CD4-positive, alpha-beta memory T cell (primary cell): ENCODE data around the gene HDLBP. TPM values are rescaled to one million over a fixed set of nuclear protein-coding genes. Genes with fewer than 3 reads are reported as not detected.

Source experiments
- CTCF ChIA-PET: fragments of 350-600 bp; sonication (Branson Sonifier 250); formaldehyde crosslinking; loops from one replicate; lab custom pipeline; 2021; ENCODE audit warnings: inconsistent platforms; ENCODE audit not compliant: partially characterized antibody; lab: Charles Lee
- POLR2A ChIA-PET: fragments of 350-600 bp; sonication (Branson Sonifier 250); formaldehyde crosslinking; loops from one replicate; lab custom pipeline; 2021; ENCODE audit not compliant: partially characterized antibody; lab: Charles Lee
- DNase-seq, 5 donors: peaks; one replicate each; pipeline versions ENCODE4 v3.0.0 to v3.0.0-alpha.2; 2020 to 2022; ENCODE audit warnings: mixed read lengths in 1 of 5
- H3K27ac ChIP-seq: one replicate; pipeline ENCODE4 v1.7.0; 2013; ENCODE audit warnings: low read depth, low read length
- H3K27me3 ChIP-seq: 2 replicates; pipeline ENCODE4 v1.7.0; 2013; ENCODE audit warnings: mild to moderate bottlenecking, low read length, moderate library complexity; ENCODE audit not compliant: insufficient read depth
- H3K36me3 ChIP-seq: 2 replicates; pipeline ENCODE4 v1.7.0; 2013; ENCODE audit warnings: mild to moderate bottlenecking, low read length, moderate library complexity; ENCODE audit not compliant: insufficient read depth
- H3K4me1 ChIP-seq: 2 replicates; pipeline ENCODE4 v1.7.0; 2013; ENCODE audit warnings: mild to moderate bottlenecking, low read length, moderate library complexity; ENCODE audit not compliant: insufficient read depth
- H3K4me3 ChIP-seq, 2 donors: one replicate each; pipeline ENCODE4 v1.7.0; 2013; ENCODE audit warnings: low read length in 2 of 2, mild to moderate bottlenecking in 1 of 2
- H3K9me3 ChIP-seq, 2 donors: one replicate each; pipeline ENCODE4 v1.7.0; 2013; ENCODE audit warnings: low read length in 2 of 2, control low read depth in 1 of 2; ENCODE audit not compliant: control insufficient read depth in 1 of 2
- H3K27ac Mint-ChIP-seq, 7 donors: one replicate each; pipeline ENCODE4 v1.8.0; 2020 to 2021; ENCODE audit warnings: mixed read lengths in 7 of 7, mild to moderate bottlenecking in 6 of 7, inconsistent platforms in 3 of 7, moderate library complexity in 3 of 7
- H3K27me3 Mint-ChIP-seq, 2 donors: one replicate each; pipeline ENCODE4 v1.8.0; 2020 to 2021; ENCODE audit warnings: mixed read lengths in 2 of 2
- H3K36me3 Mint-ChIP-seq, 2 donors: one replicate each; pipeline ENCODE4 v1.8.0; 2020 to 2021; ENCODE audit warnings: mixed read lengths in 2 of 2, inconsistent platforms in 1 of 2, mild to moderate bottlenecking in 1 of 2
- H3K4me1 Mint-ChIP-seq, 4 donors: one replicate each; pipeline ENCODE4 v1.8.0; 2020 to 2021; ENCODE audit warnings: mixed read lengths in 4 of 4, mild to moderate bottlenecking in 1 of 4
- H3K4me3 Mint-ChIP-seq, 8 donors: one replicate each; pipeline ENCODE4 v1.8.0; 2020 to 2021; ENCODE audit warnings: mixed read lengths in 8 of 8, mild to moderate bottlenecking in 7 of 8, moderate library complexity in 6 of 8, inconsistent platforms in 3 of 8
- H3K9me3 Mint-ChIP-seq, 8 donors: one replicate each; pipeline ENCODE4 v1.8.0; 2020 to 2021; ENCODE audit warnings: mixed read lengths in 8 of 8, mild to moderate bottlenecking in 5 of 8, inconsistent platforms in 3 of 8, moderate library complexity in 1 of 8
- intact Hi-C: fragments of 100-400 bp; cut with micrococcal nuclease; formaldehyde crosslinking; loops from one replicate; pipeline ENCODE4 v1.15.1; 2023
- polyA plus RNA-seq, 2 donors: library from polyadenylated mRNA; unstranded; fragments of 300-500 nt; fragmentation: Illumina TruSeq; gene quantifications; one replicate each; pipeline ENCODE4 v1.2.3, GENCODE V29; 2021
- total RNA-seq, 2 experiments: library from RNA; stranded (reverse); gene quantifications; one replicate each; pipeline ENCODE4 v1.2.3, GENCODE V29; 2021

HDLBP gene
- total and polyA plus RNA-seq, 4 experiments from 2014 or later, result 24.7 to 183 (median 124) TPM

DNA sequence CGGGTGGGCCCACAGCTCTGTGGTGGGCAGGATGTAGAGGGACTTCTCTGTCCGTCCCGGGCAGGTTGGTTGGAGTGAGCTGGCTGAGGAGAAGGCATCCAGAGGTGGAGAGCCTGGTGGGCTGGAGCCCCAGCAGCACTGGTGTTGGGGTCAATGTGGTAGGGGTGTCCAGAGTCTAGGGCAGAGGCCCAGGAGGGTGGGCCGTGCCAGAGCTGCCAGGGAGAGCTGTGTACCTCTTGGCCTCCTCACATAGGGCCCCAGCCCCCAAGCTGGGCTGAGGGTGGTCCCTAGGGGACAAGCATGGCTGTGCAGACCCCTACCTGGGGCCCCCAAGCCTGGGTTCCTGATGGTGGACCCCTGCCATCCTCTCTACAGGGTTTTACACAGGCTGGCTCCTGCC is 111.0 kb downstream of the HDLBP start:
- Histone ChIP-seq H3K9me3 (no peaks in the 10 kb centered on the region), H3K27ac (no peak overlapping the region), H3K27me3 (no peaks in the 10 kb centered on the region), H3K4me3 (no peak overlapping the region), H3K4me1 (no peaks in the 10 kb centered on the region), H3K36me3 (no peaks in the 10 kb centered on the region)
- no peak for DNase-seq
- Mint-ChIP-seq H3K36me3 (no peaks in the 10 kb centered on the region), H3K27me3 (no peaks in the 10 kb centered on the region), H3K27ac (no peak overlapping the region), H3K4me3 (no peak overlapping the region), H3K4me1 (no peaks in the 10 kb centered on the region), H3K9me3 (no peaks in the 10 kb centered on the region)
- CTCF ChIA-PET, result no interaction called here
- intact Hi-C loops, result no loop called here
- POLR2A ChIA-PET, result interaction anchor here (1.0 kb wide), 1 partner anchor 9 kb away, joined by 4 read pairs; no protein-coding TSS in a partner anchor

DNA sequence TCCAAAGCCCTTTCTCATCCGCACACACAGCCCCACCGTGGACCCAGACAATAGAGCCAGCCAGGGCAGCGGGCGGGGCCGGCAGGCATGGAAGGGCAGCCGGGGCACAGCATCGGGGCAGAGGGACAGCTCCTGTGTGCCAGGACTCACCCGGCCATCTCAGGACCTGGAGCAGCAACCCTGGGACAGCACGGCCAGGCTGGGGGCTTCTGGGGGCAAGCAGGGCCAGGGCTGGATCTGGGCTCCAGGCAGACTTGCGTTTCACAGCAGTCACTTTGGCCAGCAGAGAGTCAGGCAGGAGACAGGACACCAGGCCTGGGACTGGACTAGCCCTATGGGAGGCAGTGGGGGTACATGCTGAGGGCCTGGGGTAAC is 111.5 kb downstream of the HDLBP start:
- Histone ChIP-seq H3K4me1 (no peaks in the 10 kb centered on the region), H3K4me3 (no peak overlapping the region), H3K36me3 (no peaks in the 10 kb centered on the region), H3K9me3 (no peaks in the 10 kb centered on the region), H3K27me3 (no peaks in the 10 kb centered on the region), H3K27ac (no peak overlapping the region)
- Mint-ChIP-seq H3K9me3 (no peaks in the 10 kb centered on the region), H3K36me3 (no peaks in the 10 kb centered on the region), H3K27ac (no peak overlapping the region), H3K27me3 (no peaks in the 10 kb centered on the region), H3K4me3 (no peak overlapping the region), H3K4me1 (no peaks in the 10 kb centered on the region)
- intact Hi-C loops, result no loop called here
- no peak for DNase-seq
- CTCF ChIA-PET, result no interaction called here
- POLR2A ChIA-PET, result interaction anchor here (1.0 kb wide), 1 partner anchor 9 kb away, joined by 4 read pairs; no protein-coding TSS in a partner anchor

DNA sequence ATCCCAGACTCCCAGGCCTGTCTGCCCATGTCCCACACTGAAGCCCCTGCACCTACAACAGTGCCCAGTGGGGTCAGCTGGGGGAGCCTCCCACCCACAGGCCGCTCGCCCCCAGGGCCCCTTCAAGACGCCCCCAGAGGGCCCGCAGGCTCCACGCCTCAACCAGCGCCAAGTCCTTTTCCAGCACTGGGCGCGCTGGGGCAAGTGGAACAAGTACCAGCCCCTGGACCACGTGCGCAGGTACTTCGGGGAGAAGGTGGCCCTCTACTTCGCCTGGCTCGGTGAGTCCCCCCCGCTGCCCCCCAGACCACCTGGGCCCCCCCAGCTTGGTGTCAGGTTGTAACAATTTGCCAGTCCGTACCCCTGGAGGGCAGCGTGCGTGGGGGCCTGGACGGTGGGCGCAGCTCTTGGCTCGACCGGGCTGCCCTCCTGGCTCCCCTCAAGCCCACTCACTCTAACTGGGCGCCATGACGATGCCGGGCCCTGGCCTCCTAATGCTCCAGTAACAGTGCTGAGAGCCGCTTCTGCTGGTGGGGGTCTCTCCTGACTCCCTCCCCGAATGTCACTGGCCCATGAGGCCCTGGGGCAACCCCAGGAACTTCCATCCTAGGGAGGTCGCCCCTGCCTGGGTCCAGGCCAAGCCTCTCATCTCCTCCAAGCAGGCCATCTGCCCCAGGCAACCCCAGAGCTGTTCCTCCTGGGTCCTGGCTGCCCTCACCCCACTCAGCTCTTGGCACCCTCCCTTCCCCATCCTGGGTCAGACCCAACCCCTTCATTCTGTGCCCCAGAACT is 112.1 kb downstream of the HDLBP start:
- no peak for DNase-seq
- POLR2A ChIA-PET, result interaction anchor here (1.0 kb wide), 1 partner anchor 10 kb away, joined by 4 read pairs; no protein-coding TSS in a partner anchor
- H3K9me3 ChIP-seq, result no peaks in the 10 kb centered on the region
- CTCF ChIA-PET, result no interaction called here
- Mint-ChIP-seq H3K4me1 (no peaks in the 10 kb centered on the region), H3K36me3 (no peaks in the 10 kb centered on the region), H3K27ac (no peak overlapping the region), H3K4me3 (no peak overlapping the region), H3K27me3 (no peaks in the 10 kb centered on the region), H3K9me3 (no peaks in the 10 kb centered on the region)
- H3K4me3 ChIP-seq, result no peak overlapping the region
- H3K36me3 ChIP-seq, result no peaks in the 10 kb centered on the region
- no peaks in the 10 kb centered on the region for H3K4me1 ChIP-seq
- intact Hi-C loops, result no loop called here
- no peak overlapping the region for H3K27ac ChIP-seq
- H3K27me3 ChIP-seq, result no peaks in the 10 kb centered on the region

- no peak overlapping the region for H3K27ac Mint-ChIP-seq
- intact Hi-C loops, result no loop called here
- POLR2A ChIA-PET, result no interaction called here
Measured at GRCh38 chr2:241202681-241203080, 112.8 kb downstream of the HDLBP start.

GRCh38 chr2:241202268-241202585 is 113.2 kb downstream of the HDLBP start:
- no peaks in the 10 kb centered on the region for H3K36me3 ChIP-seq
- H3K9me3 Mint-ChIP-seq, result no peaks in the 10 kb centered on the region
- no peaks in the 10 kb centered on the region for H3K36me3 Mint-ChIP-seq
- ChIA-PET CTCF (no interaction called here), POLR2A (no interaction called here)
- H3K27me3 ChIP-seq, result no peaks in the 10 kb centered on the region
- H3K4me3 ChIP-seq, result no peak overlapping the region
- no peaks in the 10 kb centered on the region for H3K4me1 ChIP-seq
- no peak overlapping the region for H3K27ac Mint-ChIP-seq
- no peaks in the 10 kb centered on the region for H3K27me3 Mint-ChIP-seq
- intact Hi-C loops, result no loop called here
- DNase-seq, result no peak
- no peak overlapping the region for H3K27ac ChIP-seq
- H3K4me1 Mint-ChIP-seq, result no peaks in the 10 kb centered on the region
- no peaks in the 10 kb centered on the region for H3K9me3 ChIP-seq
- H3K4me3 Mint-ChIP-seq, result no peak overlapping the region

More at GRCh38 chr2:241202681-241203080, 112.8 kb downstream of the HDLBP start:
- Mint-ChIP-seq H3K4me1 (no peaks in the 10 kb centered on the region), H3K9me3 (no peaks in the 10 kb centered on the region), H3K27me3 (no peaks in the 10 kb centered on the region), H3K4me3 (no peak overlapping the region), H3K36me3 (no peaks in the 10 kb centered on the region)
- Histone ChIP-seq H3K9me3 (no peaks in the 10 kb centered on the region), H3K27me3 (no peaks in the 10 kb centered on the region), H3K4me3 (no peak overlapping the region), H3K27ac (no peak overlapping the region), H3K36me3 (no peaks in the 10 kb centered on the region), H3K4me1 (no peaks in the 10 kb centered on the region)
- CTCF ChIA-PET, result no interaction called here
- DNase-seq, result no peak

- Mint-ChIP-seq H3K4me1 (no peaks in the 10 kb centered on the region), H3K9me3 (no peaks in the 10 kb centered on the region), H3K36me3 (no peaks in the 10 kb centered on the region), H3K27me3 (no peaks in the 10 kb centered on the region), H3K4me3 (no peak overlapping the region), H3K27ac (no peak overlapping the region)
- no peaks in the 10 kb centered on the region for H3K9me3 ChIP-seq
- ChIA-PET POLR2A (no interaction called here), CTCF (no interaction called here)
- no peaks in the 10 kb centered on the region for H3K4me1 ChIP-seq
- no peak for DNase-seq
- no peaks in the 10 kb centered on the region for H3K36me3 ChIP-seq
- intact Hi-C loops, result no loop called here
- H3K27me3 ChIP-seq, result no peaks in the 10 kb centered on the region
- H3K4me3 ChIP-seq, result no peak overlapping the region
- no peak overlapping the region for H3K27ac ChIP-seq
Measured at GRCh38 chr2:241201445-241202267, 113.8 kb downstream of the HDLBP start.

GRCh38 chr2:241200822-241201395 is 114.6 kb downstream of the HDLBP start:
- no peaks in the 10 kb centered on the region for H3K36me3 ChIP-seq
- no peaks in the 10 kb centered on the region for H3K4me1 ChIP-seq
- no peak overlapping the region for H3K27ac ChIP-seq
- H3K27me3 Mint-ChIP-seq, result no peaks in the 10 kb centered on the region
- no peak overlapping the region for H3K27ac Mint-ChIP-seq
- H3K4me3 Mint-ChIP-seq, result no peak overlapping the region
- no peaks in the 10 kb centered on the region for H3K27me3 ChIP-seq
- no peaks in the 10 kb centered on the region for H3K9me3 Mint-ChIP-seq
- no peaks in the 10 kb centered on the region for H3K9me3 ChIP-seq
- POLR2A ChIA-PET, result no interaction called here
- H3K4me1 Mint-ChIP-seq, result no peaks in the 10 kb centered on the region
- H3K36me3 Mint-ChIP-seq, result no peaks in the 10 kb centered on the region
- intact Hi-C loops, result no loop called here
- no peak overlapping the region for H3K4me3 ChIP-seq
- CTCF ChIA-PET, result no interaction called here
- DNase-seq, result no peak
